Ovary (tissue), 9 donors: ENCODE results near the gene TMEM259. TPM values are rescaled to one million over a fixed set of nuclear protein-coding genes. Genes with fewer than 3 reads are reported as not detected.

Source experiments
- DNase-seq, 5 donors: peaks; one replicate each; pipeline ENCODE4 v3.0.0-alpha.2; 2019 to 2020
- H3K27ac ChIP-seq, 2 donors: fragments of 200-600 bp; one replicate each; pipeline versions ENCODE4 v1.5.1 to v1.8.0; 2019 to 2022
- H3K27me3 ChIP-seq: fragments of 200-600 bp; one replicate; pipeline ENCODE4 v1.8.0; 2022
- H3K36me3 ChIP-seq: fragments of 200-600 bp; sonication (generic); one replicate; pipeline ENCODE4 v1.5.1; 2019
- H3K4me1 ChIP-seq: one replicate; pipeline ENCODE4 v1.8.1; 2013; ENCODE audit warnings: mild to moderate bottlenecking, moderate library complexity; ENCODE audit not compliant: insufficient read depth
- H3K4me3 ChIP-seq: fragments of 200-600 bp; sonication (generic); one replicate; pipeline ENCODE4 v1.5.1; 2017
- H3K9me3 ChIP-seq, 2 donors: fragments of 200-600 bp in 1 of 2; sonication (generic) in 1 of 2; one replicate each; pipeline versions ENCODE4 v1.5.1 to v1.8.1; 2013 to 2019; ENCODE audit warnings: mild to moderate bottlenecking in 1 of 2, moderate library complexity in 1 of 2
- CTCF ChIP-seq, 3 donors: fragments of 450-650 bp in 2 of 3; fragments of 200-600 bp in 1 of 3; IDR thresholded peaks; one replicate each; pipeline versions ENCODE4 v1.5.1 to v1.8.0; 2016 to 2022; ENCODE audit warnings: antibody characterized with exemption in 3 of 3, mild to moderate bottlenecking in 1 of 3
- EP300 ChIP-seq: sonication (generic); formaldehyde crosslinking; IDR thresholded peaks from one replicate; pipeline ENCODE4 v1.6.1; 2017; ENCODE audit warnings: antibody characterized with exemption
- POLR2A ChIP-seq: fragments of 450-650 bp; IDR thresholded peaks from one replicate; pipeline ENCODE4 v1.6.1; 2017; ENCODE audit warnings: antibody characterized with exemption, mild to moderate bottlenecking, moderate library complexity
- WGBS, 3 donors: extraction: QIAGEN DNeasy Blood & Tissue Kit in 1 of 3; methylation state at CpG; one replicate each; pipeline versions ENCODE4 v1.1.5 to v1.1.7; 2013 to 2017; 5-methylcytosine and 5-hydroxymethylcytosine counted together
- intact Hi-C, 4 donors: fragments of 100-400 bp; cut with DNase I; formaldehyde crosslinking; loops; one replicate each; pipeline versions ENCODE4 v1.11.0 to v1.15.1; 2022 to 2023
- polyA plus RNA-seq, 2 donors: library from polyadenylated mRNA; stranded (reverse); fragments of 200-250 nt in 1 of 2; fragments of 350-450 nt in 1 of 2; fragmentation: Illumina TruSeq in 1 of 2; extraction: RNeasy Lipid Tissue Mini Kit (QIAGEN cat#74804) in 1 of 2; gene quantifications; one replicate each; pipeline ENCODE4 v1.2.3, GENCODE V29; 2013 to 2014
- total RNA-seq, 7 donors: library from RNA; depleted of rRNA in 2 of 7; stranded (reverse); fragments of >200 nt in 2 of 7; fragmentation: NEBNext Ultra II Directional in 3 of 7; extraction: Animal tissue kit (Norgen Biotek cat#: 25700) in 3 of 7; gene quantifications; one replicate each; pipeline versions ENCODE4 v1.1.0 to v1.2.4, GENCODE V29; 2016 to 2023
- donor health status: DM: no; HTN: no; CAD: no; lungs with moderate emphysema.
- donor health status: DM: no; HTN: no; CAD: no.
- donor health status: Bipolar disorder and iron deficiency.
- donor health status: DM: yes; HTN: yes; CAD: no.
- donor health status: DM: no; HTN: no; CAD: no.
- donor health status: DM: yes; HTN: yes; CAD: no.

The TMEM259 gene
- total and polyA plus RNA-seq, 9 donors, result 26.0 to 196 (median 127) TPM

- Histone ChIP-seq H3K27me3 (no peaks in the 10 kb centered on the region), H3K4me1 (peaks cover 33% of the 10 kb centered on the region), H3K9me3 (no peaks in the 10 kb centered on the region), H3K27ac (no peak overlapping the region), H3K36me3 (no peaks in the 10 kb centered on the region), H3K4me3 (peak overlapping the region; percentile 97)
- TF ChIP-seq POLR2A (no peak), EP300 (no peak), CTCF (IDR thresholded peaks at IDR 0.05) (no peak)
- DNase-seq, result no peak
- intact Hi-C loops, result loop anchor here in 2 of 4 donors (5.0 to 10.0 kb wide), 2 partner anchors 78 to 166 kb away; partner anchors contain the start of gene POLR2E (in 1 of the 2)
- WGBS, 3 donors, result 36 to 46% (median 39%) methylated on average over 17 of the region's 17 CpGs
Measured at GRCh38 chr19:1018932-1019615, 1.8 kb downstream of the TMEM259 start.

- WGBS, 3 donors, result 73 to 83% (median 82%) methylated on average over 5 of the region's 5 CpGs
- Histone ChIP-seq H3K9me3 (no peaks in the 10 kb centered on the region), H3K27ac (no peak overlapping the region), H3K27me3 (no peaks in the 10 kb centered on the region), H3K4me3 (no peak overlapping the region), H3K4me1 (peaks cover 33% of the 10 kb centered on the region), H3K36me3 (no peaks in the 10 kb centered on the region)
- TF ChIP-seq EP300 (no peak), CTCF (IDR thresholded peaks at IDR 0.05) (no peak), POLR2A (no peak)
- intact Hi-C loops, result loop anchor here in 2 of 4 donors (5.0 to 10.0 kb wide), 2 partner anchors 79 to 166 kb away; partner anchors contain the start of gene POLR2E (in 1 of the 2)
- DNase-seq, result no peak
Measured at GRCh38 chr19:1018393-1018792, 2.5 kb downstream of the TMEM259 start.

- no peak overlapping the region for H3K27ac ChIP-seq
- TF ChIP-seq POLR2A, result no peak
- no peak for TF ChIP-seq EP300
- TF ChIP-seq CTCF (IDR thresholded peaks at IDR 0.05), result no peak
- no peak for DNase-seq
- no peaks in the 10 kb centered on the region for H3K36me3 ChIP-seq
- no peak overlapping the region for H3K4me3 ChIP-seq
- intact Hi-C loops, result loop anchor here in 2 of 4 donors (5.0 to 10.0 kb wide), 2 partner anchors 79 to 167 kb away; partner anchors contain the start of gene POLR2E (in 1 of the 2)
- WGBS, 3 donors, result 75 to 87% (median 83%) methylated on average over 9 of the region's 9 CpGs
- peaks cover 33% of the 10 kb centered on the region for H3K4me1 ChIP-seq
- H3K27me3 ChIP-seq, result no peaks in the 10 kb centered on the region
- no peaks in the 10 kb centered on the region for H3K9me3 ChIP-seq
Measured at GRCh38 chr19:1017906-1018305, 3.0 kb downstream of the TMEM259 start.

GRCh38 chr19:1017115-1017905 lies 3.6 kb downstream of the TMEM259 start:
- no peaks in the 10 kb centered on the region for H3K9me3 ChIP-seq
- no peaks in the 10 kb centered on the region for H3K27me3 ChIP-seq
- no peaks in the 10 kb centered on the region for H3K36me3 ChIP-seq
- no peak overlapping the region for H3K4me3 ChIP-seq
- no peak for DNase-seq
- H3K4me1 ChIP-seq, result peaks cover 33% of the 10 kb centered on the region
- no peak for TF ChIP-seq POLR2A
- TF ChIP-seq CTCF (IDR thresholded peaks at IDR 0.05), result no peak
- TF ChIP-seq EP300, result no peak
- no peak overlapping the region for H3K27ac ChIP-seq
- WGBS, 3 donors, result 58 to 60% (median 59%) methylated on average over 24 of the region's 24 CpGs
- intact Hi-C loops, result loop anchor here in 2 of 4 donors (5.0 to 10.0 kb wide), 2 partner anchors 80 to 167 kb away; partner anchors contain the start of gene POLR2E (in 1 of the 2)
